Measurements from ENCODE around the gene ANAPC10. TPM values are rescaled to one million over a fixed set of nuclear protein-coding genes. Genes with fewer than 3 reads are reported as not detected.
A peak's percentile ranks its signal among the peaks of the same experiment; 100 is the strongest.
"Not testable (repeated sequence)": the region's sequence is repeated elsewhere in the genome, so short reads cannot be mapped to it uniquely, and the experiment has no call there.

The ANAPC10 gene, protein sequence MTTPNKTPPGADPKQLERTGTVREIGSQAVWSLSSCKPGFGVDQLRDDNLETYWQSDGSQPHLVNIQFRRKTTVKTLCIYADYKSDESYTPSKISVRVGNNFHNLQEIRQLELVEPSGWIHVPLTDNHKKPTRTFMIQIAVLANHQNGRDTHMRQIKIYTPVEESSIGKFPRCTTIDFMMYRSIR
- total RNA-seq (2022) (32.2 and 38.9 TPM in 2 replicates), Bru-seq, nascent RNA (percentile 84 among the genes with signal in this experiment), BruChase-seq, experiment 1, labeled RNA remaining after a 6-hour chase (percentile 95 among the genes with signal in this experiment), BruChase-seq, experiment 2, labeled RNA remaining after a 2-hour chase (percentile 93 among the genes with signal in this experiment)
- long read RNA-seq, transcript ANAPC10-209 (5 exons, 1,025 nt) = major isoform, 30 of 73 reads
- long read RNA-seq, transcript ANAPC10-201 (5 exons, 868 nt) = minor isoform, 7 of 73 reads
- long read RNA-seq, partial matches to known transcripts = 0 of 73 reads
- long read RNA-seq, other reads (novel, unspliced or antisense) = 31 of 73 reads

GRCh38 chr4:145097821-145098674 is at the start of gene ANAPC10, which contains the start of gene ABCE1:
ANAPC10 (minus strand) TSS chr4:145098196; CDS start chr4:145096099, 2,097 bp downstream.
ABCE1 (plus strand) TSS chr4:145098311; CDS start chr4:145104413, 6,102 bp downstream.
- peak; percentile 98 for DNase-seq (ENCODE audit: unreplicated experiment)
- no TSS peak for BruUV-seq (replicated peaks)
- Mint-ChIP-seq H3K9me3 (ENCODE audit: unreplicated experiment) (peaks cover 20% of the 10 kb centered on the region), H3K27ac (ENCODE audit: low read depth, unreplicated experiment) (peak within 1 kb of the TSS; percentile 99), H3K4me1 (ENCODE audit: insufficient read depth, unreplicated experiment) (peaks cover 10% of the 10 kb centered on the region), H3K4me3 (ENCODE audit: unreplicated experiment) (peak within 1 kb of the TSS; percentile 94), H3K27me3 (ENCODE audit: insufficient read depth, unreplicated experiment) (no peaks in the 10 kb centered on the region), H3K36me3 (ENCODE audit: insufficient read depth, unreplicated experiment) (peaks cover 33% of the 10 kb centered on the region)
- intact Hi-C loops (cut with micrococcal nuclease) = loop anchor here (1.0 to 10.0 kb wide), 2 partner anchors 517 to 924 kb away; partner anchors contain the start of gene MMAA
- TF ChIP-seq CTCF (IDR thresholded peaks at IDR 0.05; ENCODE audit: unreplicated experiment) = peak; percentile 12
- ChIA-PET POLR2A (interaction anchor here (0.5 to 4.8 kb wide), 21 partner anchors 8 to 1912 kb away, joined by 3 to 63 read pairs (median 4); partner anchors contain the start of genes OTUD4 and SMARCA5), CTCF (interaction anchor here (0.6 to 2.6 kb wide), 7 partner anchors 14 to 1584 kb away, joined by 3 to 8 read pairs (median 4); partner anchors contain the start of genes MMAA and ZNF827)

DNA sequence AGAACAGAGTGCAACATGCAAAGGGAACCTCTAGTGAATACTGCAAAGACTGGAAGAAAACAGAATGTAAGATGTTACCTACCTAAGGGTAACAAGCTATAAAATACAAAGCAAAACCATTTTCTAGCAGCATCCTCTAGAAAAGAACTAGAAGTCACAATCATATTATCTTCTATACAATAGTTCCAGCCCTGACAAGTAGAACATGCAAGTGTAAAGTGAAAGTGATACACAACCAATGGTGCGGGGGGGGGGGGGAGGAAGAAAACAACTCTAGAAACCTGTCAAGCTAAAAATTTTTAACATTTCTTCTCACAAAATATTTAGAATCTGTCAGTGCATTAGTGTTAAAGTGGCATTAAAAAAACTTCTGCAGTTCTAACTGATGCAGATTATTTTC is 38.2 kb upstream of the ANAPC10 start:
- CTCF ChIA-PET; H3K9me3 Mint-ChIP-seq (ENCODE audit: unreplicated experiment); H3K27ac Mint-ChIP-seq (ENCODE audit: low read depth, unreplicated experiment); intact Hi-C loops (cut with micrococcal nuclease); DNase-seq (ENCODE audit: unreplicated experiment); H3K4me3 Mint-ChIP-seq (ENCODE audit: unreplicated experiment); POLR2A ChIA-PET; BruUV-seq (replicated peaks); H3K27me3 Mint-ChIP-seq (ENCODE audit: insufficient read depth, unreplicated experiment): not testable (repeated sequence)
- Mint-ChIP-seq H3K36me3 (ENCODE audit: insufficient read depth, unreplicated experiment) (peaks cover 64% of the 10 kb centered on the region), H3K4me1 (ENCODE audit: insufficient read depth, unreplicated experiment) (peaks cover 18% of the 10 kb centered on the region)

DNA sequence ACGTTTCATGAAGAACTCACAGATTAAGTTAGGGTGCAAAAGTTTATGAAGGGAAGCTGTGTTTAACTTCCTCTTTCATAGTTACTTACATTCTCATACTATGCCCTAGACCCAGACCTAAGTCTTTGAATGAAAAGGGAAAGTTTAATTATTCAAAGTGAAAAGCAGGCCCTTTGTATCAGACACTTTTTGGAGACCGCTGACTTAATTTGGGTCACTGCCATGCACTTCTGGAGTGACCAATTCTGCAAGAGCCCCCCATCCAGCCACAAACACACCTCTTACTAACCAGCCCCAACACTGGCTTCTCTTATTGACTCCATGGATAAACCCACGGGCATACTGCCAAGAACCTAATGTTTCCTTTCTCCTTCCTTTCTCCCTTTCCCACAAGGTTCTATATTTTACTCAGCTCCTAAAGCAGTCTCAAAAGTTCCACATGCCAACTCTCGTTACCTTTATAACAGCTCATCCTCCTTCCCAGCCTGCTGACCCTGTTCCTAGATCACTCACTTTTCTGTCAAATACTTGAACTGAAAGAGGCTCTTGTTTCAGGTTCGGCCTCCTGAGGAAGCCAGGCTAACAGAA is 34.6 kb upstream of the ANAPC10 start:
- Mint-ChIP-seq H3K27ac (ENCODE audit: low read depth, unreplicated experiment) (no peak overlapping the region), H3K4me1 (ENCODE audit: insufficient read depth, unreplicated experiment) (peaks cover 25% of the 10 kb centered on the region), H3K9me3 (ENCODE audit: unreplicated experiment) (no peaks in the 10 kb centered on the region), H3K36me3 (ENCODE audit: insufficient read depth, unreplicated experiment) (peaks cover 56% of the 10 kb centered on the region), H3K4me3 (ENCODE audit: unreplicated experiment) (no peak overlapping the region), H3K27me3 (ENCODE audit: insufficient read depth, unreplicated experiment) (no peaks in the 10 kb centered on the region)
- CTCF ChIA-PET = no interaction called here
- POLR2A ChIA-PET = interaction anchor here (0.6 to 1.8 kb wide), 4 partner anchors 9 to 490 kb away, joined by 3 to 5 read pairs (median 4); no protein-coding TSS in a partner anchor
- BruUV-seq (replicated peaks) = no TSS peak
- TF ChIP-seq CTCF (IDR thresholded peaks at IDR 0.05; ENCODE audit: unreplicated experiment) = no peak
- intact Hi-C loops (cut with micrococcal nuclease) = no loop called here
- peak; percentile 11 for DNase-seq (ENCODE audit: unreplicated experiment)

DNA sequence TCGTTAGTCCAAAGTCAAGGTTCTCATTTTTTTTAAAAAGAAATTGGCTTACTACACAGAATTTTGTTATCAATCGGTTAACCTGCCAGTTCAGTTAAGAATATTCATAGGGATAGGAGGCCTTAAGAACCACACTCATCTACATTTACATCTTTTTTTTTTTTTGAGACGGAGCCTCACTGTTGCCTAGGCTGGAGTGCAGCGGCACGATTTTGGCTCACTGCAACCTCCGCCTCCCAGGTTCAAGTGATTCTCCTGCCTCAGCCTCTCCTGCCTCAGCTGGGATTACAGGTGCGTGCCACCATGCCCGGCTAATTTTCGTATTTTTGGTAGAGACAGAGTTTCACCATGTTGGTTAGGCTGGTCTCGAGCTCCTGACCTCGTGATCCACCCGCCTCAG is 33.9 kb upstream of the ANAPC10 start:
- H3K27ac Mint-ChIP-seq (ENCODE audit: low read depth, unreplicated experiment) = no peak overlapping the region
- TF ChIP-seq CTCF (IDR thresholded peaks at IDR 0.05; ENCODE audit: unreplicated experiment) = no peak
- H3K36me3 Mint-ChIP-seq (ENCODE audit: insufficient read depth, unreplicated experiment) = peaks cover 55% of the 10 kb centered on the region
- no TSS peak for BruUV-seq (replicated peaks)
- intact Hi-C loops (cut with micrococcal nuclease) = no loop called here
- POLR2A ChIA-PET = interaction anchor here (0.7 to 1.8 kb wide), 3 partner anchors 10 to 46 kb away, joined by 3 to 5 read pairs (median 4); no protein-coding TSS in a partner anchor
- no peak for DNase-seq (ENCODE audit: unreplicated experiment)
- H3K4me1 Mint-ChIP-seq (ENCODE audit: insufficient read depth, unreplicated experiment) = peaks cover 21% of the 10 kb centered on the region
- H3K27me3 Mint-ChIP-seq (ENCODE audit: insufficient read depth, unreplicated experiment) = no peaks in the 10 kb centered on the region
- CTCF ChIA-PET = no interaction called here
- H3K4me3 Mint-ChIP-seq (ENCODE audit: unreplicated experiment) = no peak overlapping the region
- no peaks in the 10 kb centered on the region for H3K9me3 Mint-ChIP-seq (ENCODE audit: unreplicated experiment)
